Activated CD8-positive, alpha-beta memory T cell treated with anti-CD3 and anti-CD28 coated beads for 36 hours (primary cell): ENCODE data around the gene LRP2BP. TPM values are rescaled to one million over a fixed set of nuclear protein-coding genes. Genes with fewer than 3 reads are reported as not detected.

ENCODE experiments used
- CTCF ChIA-PET: fragments of 350-600 bp; sonication (Branson Sonifier 250); formaldehyde crosslinking; loops from one replicate; lab custom pipeline; 2021; ENCODE audit warnings: antibody characterized with exemption; lab: Charles Lee
- POLR2A ChIA-PET: fragments of 350-600 bp; sonication (Branson Sonifier 250); formaldehyde crosslinking; loops from one replicate; lab custom pipeline; 2021; ENCODE audit warnings: antibody characterized with exemption; lab: Charles Lee
- total RNA-seq, 2 experiments: library from RNA; stranded (reverse); gene quantifications; one replicate each; pipeline ENCODE4 v1.2.3, GENCODE V29; 2021

LRP2BP gene
- total RNA-seq, result under 1 TPM; 0.27 to 0.44 TPM

DNA sequence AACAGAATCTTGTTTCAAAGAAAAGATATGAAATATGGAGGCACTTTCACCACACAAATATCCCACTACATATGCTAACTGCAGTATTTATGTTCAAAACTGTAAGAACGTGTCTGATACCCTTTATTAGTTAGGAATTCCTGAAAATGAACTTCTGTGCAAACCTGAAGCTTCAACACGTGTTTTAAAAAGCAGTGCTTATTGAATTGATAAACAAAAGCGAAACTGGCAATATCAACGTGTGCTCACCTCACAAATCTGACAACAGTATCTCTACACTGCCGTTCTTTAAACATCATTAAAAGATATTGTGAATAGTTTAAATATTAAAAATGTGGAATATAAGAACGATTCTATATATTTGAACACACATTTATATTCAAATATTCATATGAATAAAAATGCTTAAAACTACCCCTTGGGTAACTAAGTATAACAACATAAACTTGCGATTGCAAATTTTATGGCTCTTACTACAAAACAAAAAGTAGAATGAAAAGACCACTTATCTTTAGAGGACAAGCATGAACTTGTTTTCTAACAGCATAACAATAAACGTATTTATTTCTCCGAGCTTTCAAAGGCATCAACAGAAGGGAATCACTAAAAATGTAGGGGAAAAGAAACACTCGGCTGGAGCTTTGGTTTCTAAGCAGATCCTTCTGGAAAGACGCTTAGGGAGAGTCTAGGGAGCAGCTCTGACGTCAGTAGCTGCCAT, at the start of gene LRP2BP:
Gene LRP2BP (minus strand): TSS at position 687 of the 718 bp plus-strand sequence. CDS start 17,738 bp downstream, outside the sequence.
- CTCF ChIA-PET, result interaction anchor here (1.1 to 1.7 kb wide), 2 partner anchors 10 to 185 kb away, joined by 3 to 4 read pairs; no protein-coding TSS in a partner anchor
- POLR2A ChIA-PET, result interaction anchor here (0.6 to 2.3 kb wide), 3 partner anchors 30 to 861 kb away, joined by 3 to 9 read pairs (median 7); no protein-coding TSS in a partner anchor

DNA sequence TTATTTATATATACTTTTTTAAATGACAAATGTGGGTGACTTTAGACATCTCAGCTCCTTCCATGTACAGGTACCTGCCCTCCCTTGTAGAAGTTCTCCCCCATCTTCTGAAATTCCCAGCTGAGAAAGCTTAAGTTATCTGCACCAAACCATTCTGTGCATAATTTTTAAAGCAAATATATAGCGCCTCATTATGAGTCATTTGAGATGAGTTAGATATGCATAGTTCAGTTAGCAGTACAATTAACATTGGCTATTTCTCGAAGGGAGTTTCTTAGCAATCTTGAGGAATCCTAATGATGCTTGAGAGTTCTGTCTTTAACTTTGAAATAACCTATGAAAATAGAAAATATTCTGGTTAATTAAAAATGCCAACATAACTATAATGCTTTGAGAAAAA, 49.5 kb upstream of the LRP2BP start:
- POLR2A ChIA-PET, result no interaction called here

DNA sequence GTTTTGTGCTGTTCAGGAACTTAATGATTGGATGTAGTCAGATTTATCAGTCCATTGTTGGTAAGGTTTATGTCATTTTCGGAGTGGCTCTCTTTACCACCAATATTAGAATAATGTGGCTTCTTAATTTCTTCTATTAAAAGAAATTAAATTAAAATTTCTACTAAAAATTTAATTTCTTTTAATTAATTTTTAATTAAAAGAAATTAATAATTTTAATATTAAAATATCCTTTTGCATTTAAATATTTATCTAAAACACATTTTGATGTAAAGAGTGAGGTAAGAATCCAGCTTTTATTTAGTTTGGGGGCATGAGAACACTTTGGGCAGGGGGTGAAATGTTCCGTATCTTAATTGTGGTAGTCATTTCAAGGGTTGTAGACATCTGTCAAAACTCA, 45.8 kb upstream of the LRP2BP start:
- ChIA-PET CTCF (no interaction called here), POLR2A (no interaction called here)

More for the DNA sequence above, 49.5 kb upstream of the LRP2BP start:
- CTCF ChIA-PET, result no interaction called here

DNA sequence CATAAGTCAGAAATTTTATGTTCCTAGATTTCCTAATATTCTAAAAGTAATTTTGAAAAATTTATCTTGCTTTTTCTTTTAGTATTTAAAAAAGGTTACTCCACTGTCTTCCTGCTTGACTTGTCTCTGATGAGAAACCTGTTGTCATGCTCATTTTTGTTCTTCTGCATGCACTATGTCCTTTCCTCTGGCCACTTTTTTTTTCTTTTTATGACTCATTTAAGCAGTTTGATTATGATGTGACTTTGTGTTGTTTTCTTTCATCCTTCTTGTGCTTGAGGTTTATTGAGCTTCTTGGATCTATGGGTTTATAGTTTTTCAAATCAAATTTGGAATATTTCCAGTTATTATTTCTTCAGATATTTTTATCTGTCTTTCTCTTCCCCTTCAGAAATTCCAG, 42.1 kb upstream of the LRP2BP start:
- CTCF ChIA-PET, result no interaction called here

DNA sequence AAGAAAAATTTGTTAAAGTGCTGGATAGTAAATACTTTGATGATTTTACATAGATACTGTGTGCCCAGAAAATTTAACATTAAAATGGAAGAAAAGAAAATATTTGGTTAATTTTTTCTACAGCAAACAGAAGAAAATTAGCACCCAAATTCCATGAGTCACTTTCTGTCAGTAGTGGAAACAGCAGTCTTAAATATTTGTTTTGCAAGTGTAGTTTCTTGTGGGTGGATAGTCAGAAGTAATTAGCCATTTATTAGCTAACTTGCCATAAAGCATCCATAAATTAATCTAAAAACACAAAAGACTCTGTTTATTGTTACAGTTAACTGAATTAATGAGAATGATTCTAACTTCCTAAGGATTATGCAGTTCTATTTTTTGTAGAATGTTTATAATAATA, 39.7 kb upstream of the LRP2BP start:
- POLR2A ChIA-PET, result no interaction called here
- CTCF ChIA-PET, result interaction anchor here (1.3 kb wide), 1 partner anchor 9 kb away, joined by 3 read pairs; no protein-coding TSS in a partner anchor

More for the DNA sequence above, 42.1 kb upstream of the LRP2BP start:
- POLR2A ChIA-PET, result no interaction called here

DNA sequence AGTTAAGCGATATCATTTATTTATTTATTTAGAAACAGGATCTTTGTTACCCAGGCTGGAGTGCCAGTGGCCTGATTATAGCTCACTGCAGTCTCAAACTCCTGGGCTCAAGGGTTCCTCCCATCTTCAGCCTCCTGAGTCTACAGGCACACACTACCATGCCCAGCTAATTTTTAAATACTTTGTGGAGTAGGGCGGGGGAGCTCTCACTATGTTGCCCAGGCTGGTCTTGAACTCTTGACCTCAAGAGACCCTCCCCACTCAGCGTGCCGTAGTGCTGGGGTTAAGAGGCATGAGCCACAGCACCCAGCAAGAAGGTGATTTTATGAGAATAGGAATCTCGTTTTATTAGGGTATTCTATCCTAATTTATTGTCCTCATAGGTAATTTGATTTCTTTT, 33.9 kb upstream of the LRP2BP start:
- POLR2A ChIA-PET, result no interaction called here
- CTCF ChIA-PET, result no interaction called here

DNA sequence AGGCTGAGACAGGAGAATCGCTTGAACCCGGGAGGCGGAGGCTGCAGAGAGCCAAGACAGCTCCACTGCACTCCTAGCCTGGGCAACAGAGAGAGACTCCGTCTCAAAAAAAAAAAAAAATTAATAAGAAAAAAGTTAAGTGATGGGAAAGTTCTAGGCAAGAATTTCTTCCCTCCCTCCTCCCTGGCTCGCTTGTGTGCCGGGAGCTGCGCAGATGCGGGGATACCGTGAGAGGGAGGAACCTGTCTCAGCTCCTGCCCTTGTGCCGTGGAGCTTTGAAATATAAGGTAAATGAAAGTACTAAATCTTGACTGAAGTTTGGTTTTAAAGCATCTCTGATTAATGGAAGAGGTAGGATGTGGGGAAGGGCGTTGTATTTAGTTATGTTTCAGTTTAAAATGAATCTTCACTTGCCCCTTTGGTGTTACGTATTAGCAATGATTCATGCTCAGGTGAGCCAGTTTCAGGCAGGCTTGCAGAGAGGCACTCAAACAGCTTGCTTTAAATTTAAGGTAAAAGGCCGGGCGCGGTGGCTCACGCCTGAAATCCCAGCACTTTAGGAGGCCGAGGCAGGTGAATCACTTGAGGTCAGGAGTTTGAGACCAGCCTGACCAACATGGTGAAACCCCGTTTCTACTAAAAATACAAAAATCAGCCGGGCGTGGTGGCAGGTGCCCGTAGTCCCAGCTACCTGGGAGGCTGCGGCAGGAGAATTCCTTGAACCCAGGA, 31.4 kb upstream of the LRP2BP start:
- ChIA-PET POLR2A (interaction anchor here (0.7 to 1.2 kb wide), 2 partner anchors 44 to 678 kb away, joined by 8 to 10 read pairs; partner anchors contain the start of gene CCDC110), CTCF (interaction anchor here (0.7 to 1.0 kb wide), 3 partner anchors 9 to 168 kb away, joined by 3 to 6 read pairs (median 3); partner anchors contain the start of gene ANKRD37)

DNA sequence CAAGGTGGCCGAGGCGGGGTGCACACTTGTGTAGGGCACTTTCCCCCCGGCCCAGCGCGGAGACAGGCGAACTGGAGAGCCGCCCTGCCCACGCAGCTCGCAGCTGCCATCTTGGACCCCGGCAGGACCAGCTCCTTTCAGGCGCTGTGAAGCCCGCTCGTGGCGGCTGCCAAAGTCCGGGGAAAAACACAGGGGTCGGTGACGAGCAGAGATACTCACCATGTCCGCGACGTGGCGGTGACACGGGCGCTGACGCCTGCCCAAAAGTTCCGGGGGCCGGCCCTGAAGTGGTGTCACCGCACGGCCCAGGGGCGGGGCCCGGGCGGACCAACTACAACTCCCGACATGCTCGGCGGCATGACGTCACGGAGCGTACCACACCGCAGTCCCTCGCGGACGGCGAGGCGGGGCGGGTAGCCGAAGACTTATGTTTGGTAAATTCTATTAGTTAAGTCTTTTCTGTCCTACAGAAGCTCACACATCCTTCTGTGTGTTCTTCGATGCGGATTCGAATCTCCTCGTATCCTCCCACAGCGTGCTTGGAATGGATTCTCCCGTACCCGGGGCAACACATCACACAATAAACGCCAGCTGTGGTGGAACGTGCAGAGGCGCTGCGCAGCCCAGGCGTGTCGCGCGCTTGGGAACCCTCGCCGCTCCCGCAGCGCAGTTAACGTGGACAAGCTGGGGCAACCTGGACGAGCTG, 30.1 kb upstream of the LRP2BP start, which contains the start of gene UFSP2:
Gene UFSP2 (minus strand): TSS at position 318 of the 706 bp plus-strand sequence. CDS start 96 bp downstream, at position 222.
- CTCF ChIA-PET, result interaction anchor here (0.7 to 1.6 kb wide), 5 partner anchors 21 to 213 kb away, joined by 3 read pairs; partner anchors contain the start of gene ANKRD37
- POLR2A ChIA-PET, result interaction anchor here (0.6 to 1.2 kb wide), 3 partner anchors 31 to 204 kb away, joined by 3 to 9 read pairs (median 8); partner anchors contain the start of genes CCDC110 and LRP2BP

DNA sequence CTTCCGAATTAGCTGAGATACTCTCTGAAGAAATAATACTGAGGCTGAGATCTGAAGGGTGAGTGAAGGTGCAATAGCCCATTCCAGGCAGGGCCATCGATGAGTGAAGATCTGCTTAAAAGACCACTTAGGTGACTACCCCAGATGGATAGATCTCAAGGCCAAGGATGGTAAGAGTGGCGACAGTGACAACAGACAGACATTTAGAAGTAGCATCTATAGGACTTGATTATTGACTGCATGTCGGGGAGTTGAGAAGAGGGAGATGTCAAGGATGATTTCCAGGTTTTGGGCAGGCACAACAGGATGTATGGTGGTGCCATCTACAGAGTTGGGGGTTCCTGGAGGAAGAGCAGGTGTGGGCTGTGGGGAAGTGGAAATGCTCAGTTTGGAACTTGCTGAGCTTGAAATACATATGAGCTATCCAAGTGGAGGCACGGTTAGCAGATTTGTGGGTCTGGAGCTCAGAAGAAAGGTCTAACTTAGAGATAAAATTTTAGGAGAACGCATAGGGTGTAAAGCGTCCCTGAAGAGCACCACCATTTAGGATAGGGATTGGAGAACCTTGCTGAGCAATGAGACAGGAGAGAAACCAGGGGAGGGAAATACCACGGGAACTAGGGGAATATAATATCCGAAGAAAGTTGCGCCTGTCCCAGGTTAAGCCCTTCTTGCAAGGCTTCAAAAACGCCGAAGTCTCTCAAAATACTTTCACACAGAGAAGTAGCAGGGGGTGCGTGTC, 29.4 kb upstream of the LRP2BP start:
- POLR2A ChIA-PET, result interaction anchor here (0.6 to 0.9 kb wide), 2 partner anchors 30 to 203 kb away, joined by 3 to 9 read pairs; partner anchors contain the start of gene LRP2BP

DNA sequence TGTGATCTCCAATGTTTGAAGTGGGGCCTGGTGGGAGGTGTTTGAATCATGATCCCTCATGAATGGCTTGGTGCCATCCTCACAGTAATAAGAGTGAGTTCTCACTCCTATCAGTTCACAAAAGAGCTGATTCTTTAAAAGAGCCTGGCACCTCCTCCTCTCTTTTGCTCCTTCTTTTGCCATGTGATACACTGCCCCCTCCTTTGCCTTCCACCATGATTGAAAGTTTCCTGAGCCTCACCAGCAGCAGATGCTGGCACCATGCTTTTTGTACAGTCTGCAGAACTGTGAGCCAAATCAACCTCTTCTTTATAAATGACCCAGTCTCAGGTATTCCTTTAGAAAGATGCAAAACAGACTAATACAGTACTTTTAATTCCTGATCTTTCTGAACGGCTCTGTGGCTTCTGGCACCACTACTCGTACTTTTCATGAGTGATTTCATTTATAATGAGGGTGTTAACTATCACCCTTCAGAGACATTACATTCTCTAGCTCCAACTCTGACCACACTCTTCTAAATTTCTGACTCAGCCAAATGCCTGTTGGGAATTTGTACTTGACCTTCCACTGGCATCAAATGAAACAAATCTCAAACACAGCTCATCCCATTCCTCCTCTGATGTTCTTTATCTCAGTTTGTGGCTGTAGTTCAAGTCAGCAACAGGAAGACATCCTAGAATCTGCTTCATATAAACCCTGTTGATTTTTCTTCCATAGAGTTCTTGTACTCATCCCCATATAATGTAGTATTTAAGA, 25.8 kb upstream of the LRP2BP start:
- ChIA-PET POLR2A (no interaction called here), CTCF (no interaction called here)

More for the DNA sequence above, 29.4 kb upstream of the LRP2BP start:
- CTCF ChIA-PET, result interaction anchor here (0.9 to 1.6 kb wide), 2 partner anchors 20 to 173 kb away, joined by 3 read pairs; no protein-coding TSS in a partner anchor

DNA sequence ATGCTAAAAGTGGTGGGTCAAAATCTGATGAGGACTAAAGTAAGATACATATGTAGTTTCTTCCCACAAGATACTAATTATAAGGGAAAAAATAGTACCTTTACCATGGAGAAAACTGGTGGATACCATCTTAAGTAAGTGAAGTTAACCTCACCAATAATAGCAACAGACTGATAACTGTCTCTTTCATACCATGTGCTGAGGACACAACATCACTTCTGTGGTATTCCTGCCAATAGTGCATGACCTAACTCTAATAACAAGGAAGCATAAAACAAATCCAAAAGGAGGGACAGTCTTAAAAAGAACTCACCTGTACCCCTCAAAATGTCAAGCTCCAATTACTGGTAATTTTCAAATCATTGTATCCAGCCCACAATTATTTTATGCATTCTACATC, 21.2 kb upstream of the LRP2BP start:
- CTCF ChIA-PET, result no interaction called here
- POLR2A ChIA-PET, result no interaction called here

DNA sequence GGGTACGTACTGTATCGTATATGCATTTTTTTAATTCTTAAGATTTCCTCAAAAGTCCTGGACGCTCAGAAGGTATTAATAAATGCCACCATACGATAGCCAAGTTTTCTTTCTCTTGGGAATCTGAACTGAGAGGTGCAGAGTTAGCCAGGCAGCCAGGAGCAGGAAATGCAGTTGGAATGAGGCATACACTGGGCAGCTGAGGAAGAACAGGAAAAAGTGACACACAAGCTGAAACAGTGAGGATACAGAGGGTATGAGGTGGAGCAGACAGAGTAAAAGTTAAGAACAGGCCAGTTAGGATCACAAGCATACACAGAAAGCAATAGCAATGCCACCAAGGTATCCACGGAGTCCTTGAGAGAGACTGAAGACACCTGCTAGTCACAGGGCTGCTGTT, 16.7 kb upstream of the LRP2BP start:
- CTCF ChIA-PET, result interaction anchor here (0.6 kb wide), 1 partner anchor 67 kb away, joined by 3 read pairs; no protein-coding TSS in a partner anchor
- POLR2A ChIA-PET, result no interaction called here

DNA sequence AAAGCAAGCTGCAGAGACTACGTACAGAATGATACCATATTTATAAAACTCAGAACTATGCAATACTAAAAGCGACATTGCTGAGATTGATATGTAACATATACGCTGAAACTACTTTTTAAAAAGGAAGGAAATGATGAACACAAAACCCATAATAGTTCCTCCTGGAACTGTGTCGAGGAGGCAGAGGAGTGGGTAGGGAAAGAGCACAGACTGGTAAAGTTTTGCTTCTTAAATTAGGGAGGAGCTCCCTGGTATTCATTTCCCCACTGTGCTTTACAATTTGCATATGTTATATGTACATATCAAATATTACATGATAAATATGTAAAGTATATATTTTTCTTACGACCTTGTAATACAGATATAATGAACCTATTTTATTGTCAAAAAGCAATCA, 16.1 kb upstream of the LRP2BP start:
- POLR2A ChIA-PET, result no interaction called here
- CTCF ChIA-PET, result no interaction called here

DNA sequence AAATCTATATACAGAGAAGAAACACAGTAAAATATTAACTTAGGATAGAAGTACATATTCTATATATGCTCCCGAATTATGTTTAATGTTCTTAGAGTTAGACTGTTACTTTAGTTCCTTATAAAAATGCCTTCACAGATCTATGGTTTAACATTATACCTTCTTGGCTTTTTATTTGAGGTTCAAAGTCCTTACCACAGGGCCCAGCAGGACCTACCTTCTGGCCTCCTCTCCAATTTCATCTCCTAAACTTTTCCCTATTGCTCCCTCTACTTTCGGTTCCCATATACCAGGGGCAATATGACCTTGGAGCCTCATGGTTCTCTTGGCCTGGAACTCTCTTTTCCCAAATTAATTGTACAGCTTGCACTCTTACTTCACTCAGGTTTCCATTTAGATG, 12.7 kb upstream of the LRP2BP start:
- CTCF ChIA-PET, result no interaction called here
- POLR2A ChIA-PET, result no interaction called here

DNA sequence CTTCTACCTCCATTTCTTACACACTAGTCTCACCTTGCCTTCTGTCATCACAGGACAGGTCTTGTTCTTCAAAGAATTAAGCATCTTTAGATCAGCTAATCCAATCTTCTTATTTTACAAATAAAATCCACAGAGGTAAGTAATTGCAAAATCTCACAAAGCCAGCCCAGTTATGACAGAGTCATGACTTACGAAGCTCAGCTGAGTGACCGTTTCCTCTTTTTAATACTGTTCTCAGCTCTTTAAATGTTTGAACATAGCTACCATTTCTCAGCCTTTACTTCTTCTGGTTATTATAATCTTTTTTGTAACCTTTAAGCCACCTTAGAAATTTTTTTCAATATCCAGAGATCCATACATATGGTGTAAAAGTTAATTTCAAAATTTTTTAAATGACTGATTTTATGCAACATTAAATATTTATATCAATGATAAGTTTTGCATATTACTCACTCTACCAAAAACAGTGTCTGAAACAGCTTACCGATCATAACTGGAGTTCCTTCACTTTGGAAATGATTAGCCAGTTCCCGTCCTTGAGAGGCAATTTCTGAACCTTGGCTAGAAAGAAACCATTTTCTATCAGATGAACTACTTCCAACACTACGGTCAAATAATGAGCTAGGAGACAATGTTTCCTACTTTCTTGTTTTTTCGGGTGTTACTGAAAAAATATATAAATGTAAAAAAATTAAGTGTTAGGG, 9.7 kb upstream of the LRP2BP start:
- POLR2A ChIA-PET, result interaction anchor here (1.3 kb wide), 1 partner anchor 9 kb away, joined by 3 read pairs; the partner anchor contains the start of gene ANKRD37
- CTCF ChIA-PET, result interaction anchor here (0.7 to 1.7 kb wide), 3 partner anchors 9 to 193 kb away, joined by 3 to 5 read pairs (median 4); partner anchors contain the start of genes ANKRD37, LRP2BP and UFSP2

DNA sequence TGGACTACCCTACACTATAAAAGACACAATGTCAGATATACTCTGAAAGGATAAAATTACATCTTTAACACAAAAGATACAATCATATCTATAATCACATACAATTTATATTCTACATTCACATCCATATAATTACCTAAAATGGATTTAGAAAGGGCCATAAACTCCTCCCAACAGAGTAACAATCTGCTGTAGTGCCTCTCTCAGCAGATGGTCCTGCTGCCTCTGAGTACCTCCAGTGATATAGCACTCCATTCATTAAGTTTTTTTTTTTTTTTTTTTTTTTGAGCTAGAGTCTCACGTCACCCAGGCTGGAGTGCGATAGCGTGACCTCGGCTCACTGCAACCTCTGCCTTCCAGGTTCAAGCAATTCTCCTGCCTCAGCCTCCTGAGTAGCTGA, 8.3 kb upstream of the LRP2BP start:
- POLR2A ChIA-PET, result no interaction called here
- CTCF ChIA-PET, result interaction anchor here (1.1 kb wide), 1 partner anchor 220 kb away, joined by 3 read pairs; no protein-coding TSS in a partner anchor

DNA sequence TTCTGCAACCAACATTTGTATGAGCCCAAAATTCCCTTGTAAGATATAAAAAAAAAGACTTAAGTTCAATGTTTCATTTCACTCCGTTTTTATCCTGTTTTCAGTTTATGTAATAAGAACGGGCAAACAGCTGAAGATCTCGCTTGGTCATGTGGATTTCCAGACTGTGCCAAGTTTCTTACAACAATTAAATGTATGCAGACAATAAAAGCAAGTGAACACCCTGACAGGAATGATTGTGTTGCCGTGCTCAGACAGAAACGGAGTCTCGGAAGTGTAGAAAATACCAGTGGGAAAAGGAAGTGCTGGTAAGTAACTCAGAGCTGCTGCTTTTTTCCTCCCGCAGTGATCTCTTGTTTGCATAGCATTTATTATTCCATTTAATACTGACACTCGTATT, 3.7 kb upstream of the LRP2BP start:
- ChIA-PET POLR2A (no interaction called here), CTCF (no interaction called here)
